Lung (tissue), 12 donors: Measurements from ENCODE around the gene NFATC4. TPM values are rescaled to one million over a fixed set of nuclear protein-coding genes. Genes with fewer than 3 reads are reported as not detected.
"Not testable (repeated sequence)": the region's sequence is repeated elsewhere in the genome, so short reads cannot be mapped to it uniquely, and the experiment has no call there.

Source experiments
- ATAC-seq: fragments of 200-7000 bp; cut with Tn5 transposase; one replicate; pipeline ENCODE4 v1.9.1; 2020; ENCODE audit warnings: moderate number of reproducible peaks; ENCODE audit not compliant: insufficient read depth, low FRiP score
- DNase-seq, 3 donors: peaks; one replicate each; pipeline ENCODE4 v3.0.0-alpha.2; 2013 to 2017
- H3K27ac ChIP-seq, 2 donors: one replicate each; pipeline ENCODE4 v1.5.1; 2013; ENCODE audit warnings: mild to moderate bottlenecking in 2 of 2, moderate library complexity in 2 of 2, control low read depth in 1 of 2, inconsistent platforms in 1 of 2, low read depth in 1 of 2, low read length in 1 of 2
- H3K27me3 ChIP-seq, 3 donors: one replicate each; pipeline ENCODE4 v1.5.1; 2013; ENCODE audit warnings: low read length in 2 of 3; ENCODE audit not compliant: control insufficient read depth in 3 of 3, insufficient read depth in 3 of 3
- H3K36me3 ChIP-seq, 4 donors: one replicate each; pipeline ENCODE4 v1.5.1; 2013; ENCODE audit warnings: low read length in 4 of 4, mild to moderate bottlenecking in 1 of 4, moderate library complexity in 1 of 4; ENCODE audit not compliant: control insufficient read depth in 4 of 4, insufficient read depth in 4 of 4
- H3K4me1 ChIP-seq, 5 donors: one replicate each; pipeline ENCODE4 v1.5.1; 2013; ENCODE audit warnings: low read length in 5 of 5, mild to moderate bottlenecking in 2 of 5, moderate library complexity in 1 of 5; ENCODE audit not compliant: control insufficient read depth in 5 of 5, insufficient read depth in 5 of 5
- H3K4me3 ChIP-seq: one replicate; pipeline ENCODE4 v1.5.1; 2013; ENCODE audit warnings: mild to moderate bottlenecking, control low read depth, moderate library complexity
- H3K9ac ChIP-seq, 2 donors: one replicate each; pipeline ENCODE4 v1.5.1; 2013; ENCODE audit warnings: low read length in 2 of 2, control low read depth in 1 of 2; ENCODE audit not compliant: insufficient read depth in 1 of 2
- H3K9me3 ChIP-seq, 4 donors: one replicate each; pipeline ENCODE4 v1.5.1; 2013; ENCODE audit warnings: low read length in 3 of 4, mild to moderate bottlenecking in 1 of 4, moderate library complexity in 1 of 4; ENCODE audit not compliant: control insufficient read depth in 4 of 4, insufficient read depth in 3 of 4
- WGBS, 2 donors: extraction: QIAGEN DNeasy Blood & Tissue Kit; methylation state at CpG; one replicate each; pipeline ENCODE4 v1.1.7; 2013; 5-methylcytosine and 5-hydroxymethylcytosine counted together
- polyA plus RNA-seq, 2 donors: library from polyadenylated mRNA; stranded (reverse); fragments of 200-250 nt; gene quantifications; one replicate each; pipeline ENCODE4 v1.2.1, GENCODE V29; 2013
- total RNA-seq, 2 donors: library from RNA; depleted of rRNA in 1 of 2; stranded (reverse); fragments of >200 nt in 1 of 2; gene quantifications; one replicate each; pipeline ENCODE4 v1.2.1, GENCODE V29; 2014 to 2021
- TF ChIP-seq, protein P1 (sequence below): IDR thresholded peaks from 2 replicates; pipeline ENCODE4 v1.5.1; 2012; ENCODE audit warnings: mild to moderate bottlenecking; ENCODE audit errors: control extremely low read depth, extremely low read depth
- donor health status: control.
- donor health status: control.
- donor health status: Bipolar disorder and iron deficiency.
- donor health status: healthy.
- donor health status: DM: yes; HTN: yes; CAD: no.

The NFATC4 gene
- total and polyA plus RNA-seq, 4 donors: 13.9 to 71.4 (median 38.4) TPM

GRCh38 chr14:24353559-24354481 lies 14.2 kb upstream of the NFATC4 start:
- TF ChIP-seq, protein P1, sequence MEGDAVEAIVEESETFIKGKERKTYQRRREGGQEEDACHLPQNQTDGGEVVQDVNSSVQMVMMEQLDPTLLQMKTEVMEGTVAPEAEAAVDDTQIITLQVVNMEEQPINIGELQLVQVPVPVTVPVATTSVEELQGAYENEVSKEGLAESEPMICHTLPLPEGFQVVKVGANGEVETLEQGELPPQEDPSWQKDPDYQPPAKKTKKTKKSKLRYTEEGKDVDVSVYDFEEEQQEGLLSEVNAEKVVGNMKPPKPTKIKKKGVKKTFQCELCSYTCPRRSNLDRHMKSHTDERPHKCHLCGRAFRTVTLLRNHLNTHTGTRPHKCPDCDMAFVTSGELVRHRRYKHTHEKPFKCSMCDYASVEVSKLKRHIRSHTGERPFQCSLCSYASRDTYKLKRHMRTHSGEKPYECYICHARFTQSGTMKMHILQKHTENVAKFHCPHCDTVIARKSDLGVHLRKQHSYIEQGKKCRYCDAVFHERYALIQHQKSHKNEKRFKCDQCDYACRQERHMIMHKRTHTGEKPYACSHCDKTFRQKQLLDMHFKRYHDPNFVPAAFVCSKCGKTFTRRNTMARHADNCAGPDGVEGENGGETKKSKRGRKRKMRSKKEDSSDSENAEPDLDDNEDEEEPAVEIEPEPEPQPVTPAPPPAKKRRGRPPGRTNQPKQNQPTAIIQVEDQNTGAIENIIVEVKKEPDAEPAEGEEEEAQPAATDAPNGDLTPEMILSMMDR: no peak
- Histone ChIP-seq H3K4me3 (no peak overlapping the region), H3K9me3 (no peaks in the 10 kb centered on the region), H3K27me3 (peaks cover 0 to 3% (median 1%) of the 10 kb centered on the region in 3 donors), H3K27ac (no peak overlapping the region), H3K9ac (no peak overlapping the region), H3K4me1 (peaks cover 0 to 8% (median 0%) of the 10 kb centered on the region in 5 donors), H3K36me3 (no peaks in the 10 kb centered on the region)
- DNase-seq (no peak), ATAC-seq (no peak)
- WGBS, 2 donors: 52 to 89% methylated on average over 4 to 5 of the region's 5 CpGs

DNA sequence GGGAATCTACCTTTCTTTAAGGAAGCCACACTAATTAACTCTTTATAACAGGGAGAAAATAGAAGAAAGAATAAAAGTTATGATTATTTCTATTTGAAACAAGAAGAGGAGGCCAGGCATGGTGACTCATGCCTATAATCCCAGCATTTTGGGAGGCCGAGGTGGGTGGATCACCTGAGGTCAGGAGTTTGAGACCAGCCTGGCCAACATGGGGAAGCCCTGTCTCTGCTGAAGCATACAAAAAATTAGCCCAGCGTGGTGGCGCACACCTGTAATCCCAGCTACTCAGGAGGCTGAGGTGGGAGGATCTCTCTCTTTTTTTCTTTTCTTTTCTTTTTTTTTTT lies 13.5 kb upstream of the NFATC4 start:
- H3K4me1 ChIP-seq, H3K27ac ChIP-seq, H3K36me3 ChIP-seq, H3K9me3 ChIP-seq, H3K9ac ChIP-seq, ATAC-seq, H3K4me3 ChIP-seq, H3K27me3 ChIP-seq, DNase-seq: not testable (repeated sequence)
- WGBS, 2 donors: 84 to 85% methylated on average over 3 of the region's 3 CpGs

GRCh38 chr14:24355009-24355408 lies 13.0 kb upstream of the NFATC4 start:
- TF ChIP-seq, protein P1: no peak
- Histone ChIP-seq H3K9ac (no peak overlapping the region), H3K27me3 (no peaks in the 10 kb centered on the region), H3K4me3 (no peak overlapping the region), H3K36me3 (no peaks in the 10 kb centered on the region), H3K9me3 (no peaks in the 10 kb centered on the region), H3K27ac (peak overlapping the region in 1 of 2 donors; percentile 32), H3K4me1 (peaks cover 0 to 8% (median 0%) of the 10 kb centered on the region in 5 donors)
- ATAC-seq (no peak), DNase-seq (no peak)
- 51 to 57% methylated on average over 7 of the region's 7 CpGs for WGBS, 2 donors

GRCh38 chr14:24356208-24356607 lies 11.8 kb upstream of the NFATC4 start:
- Histone ChIP-seq H3K4me1 (peaks cover 0 to 8% (median 0%) of the 10 kb centered on the region in 5 donors), H3K9me3 (no peaks in the 10 kb centered on the region), H3K4me3 (no peak overlapping the region), H3K36me3 (no peaks in the 10 kb centered on the region), H3K9ac (no peak overlapping the region), H3K27me3 (no peaks in the 10 kb centered on the region), H3K27ac (no peak overlapping the region)
- no peak for ATAC-seq
- no peak for DNase-seq
- TF ChIP-seq, protein P1: no peak
- 91 to 98% methylated on average over 4 of the region's 4 CpGs for WGBS, 2 donors
